ENCODE data around the gene MRAP2. TPM values are rescaled to one million over a fixed set of nuclear protein-coding genes. Genes with fewer than 3 reads are reported as not detected.
"Not testable (repeated sequence)": the region's sequence is repeated elsewhere in the genome, so short reads cannot be mapped to it uniquely, and the experiment has no call there.

MRAP2 gene
- total RNA-seq, 4 donors from 2014 or later = 0.19 to 0.47 TPM; not detected in 2

DNA sequence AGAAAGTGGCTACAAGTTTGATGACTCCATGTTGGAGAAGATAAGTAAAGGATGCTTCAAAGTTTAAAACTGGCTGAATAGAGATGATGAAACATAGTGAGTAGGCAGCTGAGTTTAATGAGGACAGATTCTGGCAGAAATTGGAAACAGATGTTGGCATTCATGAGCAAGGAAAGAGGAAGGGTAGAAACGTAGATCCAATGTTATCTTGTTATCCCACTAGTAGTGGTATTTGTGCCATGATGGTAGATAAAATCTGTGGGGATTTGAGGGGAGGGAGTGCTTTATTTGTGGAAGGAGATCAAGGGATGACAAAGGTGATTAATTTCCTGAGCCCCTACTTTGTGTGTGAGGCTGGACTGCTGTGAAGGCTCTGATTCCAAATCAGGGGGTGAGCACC lies 69.5 kb downstream of the MRAP2 start:
- no peak for ATAC-seq (ENCODE audit: low FRiP score)
- TF ChIP-seq, protein P1, sequence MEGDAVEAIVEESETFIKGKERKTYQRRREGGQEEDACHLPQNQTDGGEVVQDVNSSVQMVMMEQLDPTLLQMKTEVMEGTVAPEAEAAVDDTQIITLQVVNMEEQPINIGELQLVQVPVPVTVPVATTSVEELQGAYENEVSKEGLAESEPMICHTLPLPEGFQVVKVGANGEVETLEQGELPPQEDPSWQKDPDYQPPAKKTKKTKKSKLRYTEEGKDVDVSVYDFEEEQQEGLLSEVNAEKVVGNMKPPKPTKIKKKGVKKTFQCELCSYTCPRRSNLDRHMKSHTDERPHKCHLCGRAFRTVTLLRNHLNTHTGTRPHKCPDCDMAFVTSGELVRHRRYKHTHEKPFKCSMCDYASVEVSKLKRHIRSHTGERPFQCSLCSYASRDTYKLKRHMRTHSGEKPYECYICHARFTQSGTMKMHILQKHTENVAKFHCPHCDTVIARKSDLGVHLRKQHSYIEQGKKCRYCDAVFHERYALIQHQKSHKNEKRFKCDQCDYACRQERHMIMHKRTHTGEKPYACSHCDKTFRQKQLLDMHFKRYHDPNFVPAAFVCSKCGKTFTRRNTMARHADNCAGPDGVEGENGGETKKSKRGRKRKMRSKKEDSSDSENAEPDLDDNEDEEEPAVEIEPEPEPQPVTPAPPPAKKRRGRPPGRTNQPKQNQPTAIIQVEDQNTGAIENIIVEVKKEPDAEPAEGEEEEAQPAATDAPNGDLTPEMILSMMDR (IDR thresholded peaks at IDR 0.05) = no peak
- no peak for DNase-seq (ENCODE audit: low spot score)

DNA sequence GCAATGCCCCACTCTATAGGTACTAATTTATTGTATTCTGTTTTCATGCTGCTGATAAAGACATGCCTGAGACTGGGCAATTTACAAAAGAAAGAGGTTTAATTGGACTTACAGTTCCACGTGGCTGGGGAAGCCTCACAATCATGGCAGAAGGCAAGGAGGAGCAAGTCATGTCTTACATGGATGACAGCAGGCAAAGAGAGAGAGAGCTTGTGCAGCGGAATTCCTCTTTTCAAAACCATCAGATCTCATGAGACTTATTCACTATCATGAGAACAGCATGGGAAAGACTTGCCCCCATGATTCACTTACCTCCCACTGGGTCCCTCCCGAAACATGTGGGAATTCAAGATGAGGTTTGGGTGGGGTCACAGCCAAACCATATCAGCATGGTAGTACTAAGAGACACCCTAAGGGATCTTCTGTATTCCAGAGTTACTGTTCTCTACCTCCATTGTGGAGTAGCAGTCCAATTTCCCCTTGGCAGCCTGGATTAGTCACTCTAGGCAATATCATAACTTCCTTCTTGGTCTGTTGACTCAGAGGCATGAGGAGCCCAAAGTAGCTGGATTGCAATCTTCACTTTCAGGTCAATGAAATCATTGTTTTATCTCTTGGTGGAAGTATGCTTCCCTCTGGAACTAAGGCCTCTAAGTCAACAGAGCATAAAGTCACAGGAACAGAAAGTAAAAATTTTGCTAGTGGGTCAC lies 71.8 kb downstream of the MRAP2 start:
- DNase-seq (ENCODE audit: low spot score); ATAC-seq (ENCODE audit: low FRiP score): not testable (repeated sequence)

DNA sequence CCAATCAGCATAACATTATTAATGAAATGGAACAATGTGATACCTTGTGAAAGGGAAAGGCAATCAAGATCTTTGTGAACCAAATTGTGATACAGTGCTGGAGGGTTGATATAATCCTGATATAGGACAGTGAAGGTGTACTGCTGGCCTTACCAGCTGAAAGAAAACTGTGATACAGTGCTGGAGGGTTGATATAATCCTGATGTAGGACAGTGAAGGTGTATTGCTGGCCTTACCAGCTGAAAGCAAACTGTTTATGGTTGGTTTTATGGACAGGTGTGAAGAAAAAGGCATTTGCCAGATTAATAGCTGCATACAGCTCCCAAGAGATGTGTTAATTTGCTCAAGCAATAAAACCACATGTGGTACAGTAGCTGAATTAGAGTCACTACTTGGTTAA lies 73.9 kb downstream of the MRAP2 start:
- DNase-seq (ENCODE audit: low spot score) = no peak
- TF ChIP-seq, protein P1 (IDR thresholded peaks at IDR 0.05) = no peak
- ATAC-seq (ENCODE audit: low FRiP score) = no peak

DNA sequence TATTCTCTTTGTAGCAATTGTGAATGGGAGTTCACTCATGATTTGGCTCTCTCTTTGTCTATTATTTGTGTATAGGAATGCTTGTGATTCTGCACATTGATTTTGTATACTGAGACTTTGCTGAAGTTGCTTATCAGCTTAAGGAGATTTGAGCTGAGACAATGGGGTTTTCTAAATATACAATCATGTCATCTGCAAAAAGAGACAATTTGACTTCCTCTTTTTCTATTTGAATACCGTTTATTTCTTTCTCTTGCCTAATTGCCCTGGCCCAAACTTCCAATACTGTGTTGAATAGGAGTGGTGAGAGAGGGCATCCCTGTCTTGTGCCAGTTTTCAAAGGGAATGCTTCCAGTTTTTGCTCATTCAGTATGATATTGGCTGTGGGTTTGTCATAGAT lies 77.8 kb downstream of the MRAP2 start:
- not testable (repeated sequence) for ATAC-seq (ENCODE audit: low FRiP score)

DNA sequence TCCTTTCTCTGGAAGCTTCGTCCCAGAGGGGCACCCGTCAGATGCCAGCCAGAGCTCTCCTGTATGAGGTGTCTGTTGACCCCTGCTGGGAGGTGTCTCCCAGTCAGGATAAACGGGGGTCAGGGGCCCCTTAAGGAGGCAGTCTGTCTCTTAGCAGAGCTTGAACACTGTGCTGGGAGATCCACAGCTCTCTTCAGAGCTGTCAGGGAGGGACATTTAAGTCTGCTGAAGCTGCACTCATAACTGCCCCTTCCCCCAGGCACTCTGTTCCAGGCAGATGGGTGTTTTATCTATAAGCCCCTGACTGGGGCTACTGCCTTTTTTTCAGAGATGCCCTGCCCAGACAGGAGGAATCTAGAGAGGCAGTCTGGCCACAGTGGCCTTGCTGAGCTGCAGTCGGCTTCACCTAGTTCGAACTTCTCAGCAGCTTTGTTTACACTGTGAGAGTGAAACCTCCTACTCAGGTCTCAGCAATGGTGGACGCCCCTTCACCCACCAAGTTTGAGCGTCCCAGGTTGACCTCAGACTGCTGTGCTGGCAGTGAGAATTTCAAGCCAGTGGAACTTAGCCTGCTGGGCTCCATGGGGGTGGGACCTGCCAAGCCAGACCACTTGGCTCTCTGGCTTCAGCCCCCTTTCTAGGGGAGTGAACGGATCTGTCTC lies 81.5 kb downstream of the MRAP2 start:
- not testable (repeated sequence) for DNase-seq (ENCODE audit: low spot score); ATAC-seq (ENCODE audit: low FRiP score)

More for the DNA sequence above, 77.8 kb downstream of the MRAP2 start:
- DNase-seq (ENCODE audit: low spot score) = not testable (repeated sequence)

DNA sequence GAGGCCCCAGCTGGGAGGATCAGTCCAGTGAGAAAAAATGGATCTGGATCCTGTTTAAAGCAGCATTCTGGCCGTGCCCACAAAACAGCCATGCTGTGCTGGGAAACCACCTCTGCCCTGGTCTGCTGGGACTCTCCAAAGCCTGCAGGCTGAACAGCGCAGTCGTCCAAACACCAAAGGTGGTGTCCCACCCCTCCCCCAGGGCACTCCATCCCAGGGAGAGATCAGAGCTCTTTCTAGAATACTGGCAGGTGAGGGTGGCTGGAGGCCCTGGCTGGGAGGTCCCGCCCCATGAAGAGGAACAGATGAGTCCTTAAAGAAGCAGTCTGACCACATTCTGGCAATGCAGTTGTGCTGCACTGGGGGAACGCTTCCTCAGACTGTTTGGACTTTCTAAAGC lies 84.6 kb downstream of the MRAP2 start:
- ATAC-seq (ENCODE audit: low FRiP score) (no peak), DNase-seq (ENCODE audit: low spot score) (no peak)
- TF ChIP-seq, protein P1 (IDR thresholded peaks at IDR 0.05) = no peak

DNA sequence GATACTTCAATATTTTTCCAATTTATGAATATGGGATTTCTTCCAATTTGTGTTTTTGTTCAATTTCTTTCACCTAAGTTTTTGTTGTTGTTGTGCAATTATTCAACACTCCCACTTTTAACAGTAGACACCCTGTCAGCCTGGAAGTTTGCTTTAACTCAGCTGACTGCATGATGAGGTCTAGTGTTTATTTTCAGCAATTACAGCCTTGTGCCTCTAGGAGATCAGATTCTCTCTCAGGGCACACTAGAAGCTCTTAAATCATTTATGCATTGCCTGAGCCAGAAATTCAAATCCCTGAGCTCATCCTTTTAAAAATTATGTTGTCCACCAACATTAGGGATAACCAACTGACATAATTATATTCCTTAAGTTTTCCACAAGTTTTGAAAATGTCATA lies 85.7 kb downstream of the MRAP2 start:
- TF ChIP-seq, protein P1 (IDR thresholded peaks at IDR 0.05) = no peak
- ATAC-seq (ENCODE audit: low FRiP score) (no peak), DNase-seq (ENCODE audit: low spot score) (no peak)

DNA sequence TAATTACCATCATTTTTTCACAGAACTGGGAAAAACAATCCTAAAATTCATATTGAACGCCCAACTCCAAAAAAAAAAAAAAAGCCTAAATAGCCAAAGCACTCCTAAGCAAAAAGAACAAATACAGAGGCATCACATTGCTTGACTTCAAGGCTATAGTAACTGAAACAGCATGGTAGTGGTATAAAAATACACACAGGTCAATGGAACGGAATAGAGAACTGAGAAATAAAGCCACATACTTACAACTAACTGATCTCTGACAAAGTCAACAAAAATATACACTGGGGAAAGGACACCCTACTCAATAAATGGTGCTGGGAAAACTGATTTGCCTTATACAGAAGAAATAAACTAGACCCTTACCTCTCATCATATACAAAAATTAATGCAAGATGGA lies 89.6 kb downstream of the MRAP2 start:
- DNase-seq (ENCODE audit: low spot score) (no peak), ATAC-seq (ENCODE audit: low FRiP score) (no peak)
- TF ChIP-seq, protein P1 (IDR thresholded peaks at IDR 0.05) = no peak

DNA sequence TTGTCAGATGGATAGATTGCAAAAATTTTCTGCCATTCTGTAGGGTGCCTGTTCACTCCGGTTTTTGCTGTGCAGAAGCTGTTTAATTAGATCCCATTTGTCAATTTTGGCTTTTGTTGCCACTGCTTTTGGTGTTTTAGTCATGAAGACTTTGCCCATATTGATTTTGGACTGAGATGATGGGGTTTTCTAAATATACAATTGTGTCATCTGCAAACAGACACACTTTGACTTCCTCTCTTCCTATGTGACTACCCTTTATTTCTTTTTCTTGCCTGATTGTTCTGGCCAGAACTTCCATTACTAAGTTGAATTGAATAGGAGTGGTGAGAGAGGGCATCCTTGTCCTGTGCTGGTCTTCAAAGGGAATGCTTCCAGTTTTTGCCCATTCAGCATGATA lies 96.0 kb downstream of the MRAP2 start:
- not testable (repeated sequence) for ATAC-seq (ENCODE audit: low FRiP score); DNase-seq (ENCODE audit: low spot score)

DNA sequence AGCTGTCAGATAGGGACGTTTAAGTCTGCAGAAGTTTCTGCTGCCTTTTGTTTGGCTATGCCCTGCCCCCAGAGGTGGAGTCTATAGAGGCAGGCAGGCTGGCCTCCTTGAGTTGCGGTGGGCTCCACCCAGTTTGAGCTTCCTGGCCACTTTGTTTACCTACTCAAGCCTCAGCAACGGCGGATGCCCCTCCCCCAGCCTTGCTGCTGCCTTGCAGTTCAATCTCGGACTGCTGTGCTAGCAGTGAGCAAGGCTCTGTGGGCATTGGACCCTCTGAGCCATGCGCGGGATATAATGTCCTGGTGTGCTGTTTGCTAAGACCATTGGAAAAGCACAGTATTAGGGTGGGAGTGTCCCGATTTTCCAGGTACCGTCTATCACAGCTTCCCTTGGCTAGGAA lies 99.8 kb downstream of the MRAP2 start:
- ATAC-seq (ENCODE audit: low FRiP score); DNase-seq (ENCODE audit: low spot score): not testable (repeated sequence)

All from omental fat pad (tissue), 4 donors.